Keratinocyte (primary cell): ENCODE results near the gene ZBTB8A. TPM values are rescaled to one million over a fixed set of nuclear protein-coding genes. Genes with fewer than 3 reads are reported as not detected.

Experiments used
- DNase-seq: peaks from one replicate; pipeline ENCODE4 v3.0.0-alpha.2; 2011; ENCODE audit warnings: low read depth, missing footprints, low spot score
- FAIRE-seq: peaks from 2 replicates; lab custom pipeline; 2011; peaks lifted over from hg19 to GRCh38; lab: Jason Lieb, UNC
- H2AFZ ChIP-seq: 2 replicates; pipeline ENCODE4 v1.6.0; 2012; ENCODE audit warnings: low read length, control low read depth, inconsistent platforms; ENCODE audit not compliant: control insufficient read depth
- H3K27ac ChIP-seq: 2 replicates; pipeline ENCODE4 v1.5.1; 2011; ENCODE audit warnings: low read length; ENCODE audit not compliant: control insufficient read depth, insufficient read depth
- H3K27me3 ChIP-seq: 3 replicates; pipeline ENCODE4 v1.6.0; 2011; ENCODE audit warnings: low read length; ENCODE audit not compliant: control insufficient read depth, insufficient read depth; ENCODE audit errors: extremely low read depth
- H3K36me3 ChIP-seq, 2 experiments: 2 replicates in 1 of 2; 3 replicates in 1 of 2; pipeline ENCODE4 v1.5.1; 2011; ENCODE audit warnings: low read length in 2 of 2, mild to moderate bottlenecking in 1 of 2; ENCODE audit not compliant: control insufficient read depth in 2 of 2, insufficient read depth in 2 of 2; ENCODE audit errors: extremely low read depth in 1 of 2
- H3K4me1 ChIP-seq: 3 replicates; pipeline ENCODE4 v1.5.1; 2011; ENCODE audit warnings: low read length; ENCODE audit not compliant: control insufficient read depth, insufficient read depth; ENCODE audit errors: extremely low read depth
- H3K4me2 ChIP-seq: 3 replicates; pipeline ENCODE4 v1.6.0; 2011; ENCODE audit warnings: low read depth, low read length; ENCODE audit not compliant: control insufficient read depth, insufficient read depth; ENCODE audit errors: extremely low read depth
- H3K4me3 ChIP-seq, 3 experiments: fragments of 200-600 bp in 1 of 3; sonication (generic) in 1 of 3; 2 replicates in 2 of 3; 3 replicates in 1 of 3; pipeline ENCODE4 v1.5.1; 2011 to 2016; ENCODE audit warnings: low read length in 3 of 3, mild to moderate bottlenecking in 3 of 3, control low read depth in 2 of 3, inconsistent platforms in 1 of 3, low read depth in 1 of 3, mixed read lengths in 1 of 3, mixed run types in 1 of 3, moderate library complexity in 1 of 3; ENCODE audit not compliant: control insufficient read depth in 2 of 3, insufficient read depth in 2 of 3; ENCODE audit errors: extremely low read depth in 1 of 3
- H3K79me2 ChIP-seq: 2 replicates; pipeline ENCODE4 v1.6.0; 2012; ENCODE audit warnings: low read length; ENCODE audit not compliant: control insufficient read depth, insufficient read depth
- H3K9ac ChIP-seq: 3 replicates; pipeline ENCODE4 v1.6.0; 2011; ENCODE audit warnings: low read length; ENCODE audit not compliant: control insufficient read depth, insufficient read depth; ENCODE audit errors: extremely low read depth
- H3K9me1 ChIP-seq: 3 replicates; pipeline ENCODE4 v1.6.0; 2011; ENCODE audit warnings: low read length; ENCODE audit not compliant: control insufficient read depth, insufficient read depth; ENCODE audit errors: extremely low read depth
- H3K9me3 ChIP-seq: 2 replicates; pipeline ENCODE4 v1.5.1; 2012; ENCODE audit warnings: low read depth, low read length; ENCODE audit not compliant: control insufficient read depth
- H4K20me1 ChIP-seq: 3 replicates; pipeline ENCODE4 v1.6.0; 2011; ENCODE audit warnings: low read length; ENCODE audit not compliant: control insufficient read depth, insufficient read depth; ENCODE audit errors: extremely low read depth
- EZH2 ChIP-seq: IDR thresholded peaks from one replicate; pipeline ENCODE4 v1.6.1; 2012; ENCODE audit warnings: inconsistent platforms, mild to moderate bottlenecking, low read length, moderate library complexity
- dilution Hi-C: fragments of 300-500 bp; cut with MboI; formaldehyde crosslinking; loops from one replicate; pipeline ENCODE4 v1.7.0; 2020; ENCODE audit warnings: low sequenced_read_pairs; ENCODE audit not compliant: extremely low pct_ligation_motif_present
- polyA plus RNA-seq, 5 experiments: library from polyadenylated mRNA; depleted of rRNA in 3 of 5; stranded (reverse) in 3 of 5; stranded (forward) in 1 of 5; unstranded in 1 of 5; fragments of >200 nt; gene quantifications; 1 replicate in 1 of 5; 2 replicates in 3 of 5; 3 replicates in 1 of 5; pipeline versions ENCODE4 v1.2.1 to v1.2.3, GENCODE V29; 2011 to 2012; ENCODE audit warnings: missing spikeins in 2 of 5, low read depth in 1 of 5, low replicate concordance in 1 of 5
- TF ChIP-seq, protein P1 (sequence below), 3 experiments: IDR thresholded peaks in 1 of 3; conservative IDR thresholded peaks in 1 of 3; optimal IDR thresholded peaks in 1 of 3; 2 replicates in 2 of 3; 3 replicates in 1 of 3; pipeline versions ENCODE3 to v1.5.1; 2011; ENCODE audit warnings: low read length in 3 of 3, mild to moderate bottlenecking in 3 of 3, moderate library complexity in 2 of 3, control low read depth in 1 of 3, inconsistent platforms in 1 of 3; ENCODE audit not compliant: insufficient read depth in 2 of 3; ENCODE audit errors: extremely low read depth in 1 of 3

The ZBTB8A gene
- polyA plus RNA-seq, 1 donor (not counting 4 experiments of a cell fraction or from before 2014, with no cell fraction given): 5.3 TPM

DNA sequence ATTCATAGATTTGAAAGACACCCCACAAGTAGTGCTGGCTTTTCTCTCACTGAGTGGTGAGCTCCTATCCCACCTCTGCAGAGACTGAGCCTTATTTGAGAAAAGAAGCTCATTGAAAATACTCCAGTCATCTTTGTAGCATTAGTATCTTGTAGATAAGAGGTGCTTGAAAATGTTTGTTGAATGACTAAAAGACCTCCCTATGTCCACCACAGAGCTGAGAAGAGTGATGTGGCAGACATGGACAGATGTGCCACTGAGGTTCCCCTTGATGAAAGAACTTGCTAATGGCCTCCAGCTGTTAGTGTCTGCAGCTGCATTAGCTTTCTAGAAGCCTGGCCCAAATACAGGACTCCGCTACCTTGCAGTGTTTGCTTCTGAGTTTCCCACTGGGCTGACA lies 29.3 kb upstream of the ZBTB8A start:
- no peak overlapping the region for H3K27ac ChIP-seq
- no peak for DNase-seq

DNA sequence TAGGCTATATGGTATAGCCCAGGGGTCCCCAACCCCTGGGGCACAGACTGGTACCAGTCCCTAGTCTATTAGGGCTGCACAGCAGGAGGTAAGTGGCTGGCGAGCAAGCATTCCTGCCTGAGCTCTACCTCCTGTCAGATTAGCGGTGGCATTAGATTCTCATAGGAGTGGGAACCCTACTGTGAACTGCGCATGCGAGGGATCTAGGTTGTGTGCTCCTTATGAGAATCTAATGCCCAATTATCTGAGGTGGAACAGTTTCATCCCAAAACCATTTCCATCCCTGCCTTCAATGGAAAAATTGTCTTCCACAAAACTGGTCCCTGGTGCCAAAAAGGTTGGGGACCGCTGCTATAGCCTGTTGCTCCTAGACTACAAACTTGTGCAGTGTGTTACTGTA lies 22.8 kb upstream of the ZBTB8A start:
- Histone ChIP-seq H3K9ac (no peak overlapping the region), H4K20me1 (no peaks in the 10 kb centered on the region), H2AFZ (no peak overlapping the region), H3K36me3 (no peaks in the 10 kb centered on the region), H3K27me3 (no peaks in the 10 kb centered on the region), H3K9me3 (no peaks in the 10 kb centered on the region), H3K79me2 (no peaks in the 10 kb centered on the region), H3K4me2 (no peak overlapping the region), H3K9me1 (no peaks in the 10 kb centered on the region), H3K27ac (no peak overlapping the region), H3K4me3 (no peak overlapping the region), H3K4me1 (no peaks in the 10 kb centered on the region)
- dilution Hi-C loops: no loop called here
- TF ChIP-seq EZH2: no peak
- TF ChIP-seq, protein P1, sequence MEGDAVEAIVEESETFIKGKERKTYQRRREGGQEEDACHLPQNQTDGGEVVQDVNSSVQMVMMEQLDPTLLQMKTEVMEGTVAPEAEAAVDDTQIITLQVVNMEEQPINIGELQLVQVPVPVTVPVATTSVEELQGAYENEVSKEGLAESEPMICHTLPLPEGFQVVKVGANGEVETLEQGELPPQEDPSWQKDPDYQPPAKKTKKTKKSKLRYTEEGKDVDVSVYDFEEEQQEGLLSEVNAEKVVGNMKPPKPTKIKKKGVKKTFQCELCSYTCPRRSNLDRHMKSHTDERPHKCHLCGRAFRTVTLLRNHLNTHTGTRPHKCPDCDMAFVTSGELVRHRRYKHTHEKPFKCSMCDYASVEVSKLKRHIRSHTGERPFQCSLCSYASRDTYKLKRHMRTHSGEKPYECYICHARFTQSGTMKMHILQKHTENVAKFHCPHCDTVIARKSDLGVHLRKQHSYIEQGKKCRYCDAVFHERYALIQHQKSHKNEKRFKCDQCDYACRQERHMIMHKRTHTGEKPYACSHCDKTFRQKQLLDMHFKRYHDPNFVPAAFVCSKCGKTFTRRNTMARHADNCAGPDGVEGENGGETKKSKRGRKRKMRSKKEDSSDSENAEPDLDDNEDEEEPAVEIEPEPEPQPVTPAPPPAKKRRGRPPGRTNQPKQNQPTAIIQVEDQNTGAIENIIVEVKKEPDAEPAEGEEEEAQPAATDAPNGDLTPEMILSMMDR (optimal IDR thresholded peaks at IDR 0.05 in 1 of 3, IDR thresholded peaks at IDR 0.05 in 1 of 3, conservative IDR thresholded peaks at IDR 0.05 in 1 of 3; ENCODE audit: extremely low read depth in 1 of 3, insufficient read depth in 2 of 3, low read length in 3 of 3): no peak
- FAIRE-seq (no peak), DNase-seq (no peak)

More for the DNA sequence above, 29.3 kb upstream of the ZBTB8A start:
- H3K79me2 ChIP-seq: no peaks in the 10 kb centered on the region
- FAIRE-seq: no peak
- TF ChIP-seq EZH2: no peak
- TF ChIP-seq, protein P1 (optimal IDR thresholded peaks at IDR 0.05 in 1 of 3, IDR thresholded peaks at IDR 0.05 in 1 of 3, conservative IDR thresholded peaks at IDR 0.05 in 1 of 3; ENCODE audit: extremely low read depth in 1 of 3, insufficient read depth in 2 of 3, low read length in 3 of 3): no peak
- H2AFZ ChIP-seq: no peak overlapping the region
- dilution Hi-C loops: no loop called here
- no peak overlapping the region for H3K4me2 ChIP-seq
- no peaks in the 10 kb centered on the region for H3K27me3 ChIP-seq
- no peaks in the 10 kb centered on the region for H3K9me1 ChIP-seq
- no peaks in the 10 kb centered on the region for H4K20me1 ChIP-seq
- H3K9ac ChIP-seq: no peak overlapping the region
- H3K36me3 ChIP-seq: no peaks in the 10 kb centered on the region
- no peaks in the 10 kb centered on the region for H3K9me3 ChIP-seq
- H3K4me3 ChIP-seq: no peak overlapping the region
- H3K4me1 ChIP-seq: no peaks in the 10 kb centered on the region
